ENCODE measurements around the gene ZDHHC14. TPM values are rescaled to one million over a fixed set of nuclear protein-coding genes. Genes with fewer than 3 reads are reported as not detected.

ZDHHC14 gene
- total and polyA plus RNA-seq, 2 of the 8 experiments (the other 6 are each of a cell fraction or from before 2014, with no cell fraction given), result 2.9 to 5.3 TPM

- H4K5ac ChIP-seq (ENCODE audit: insufficient read length, low read depth, low read length), result no peak overlapping the region
- H2BK120ac ChIP-seq (replicated peaks; ENCODE audit: low read depth, low read length), result no peak overlapping the region
- peak overlapping the region; percentile 68; the same call in 1 of the 2 replicates for H2BK12ac ChIP-seq (ENCODE audit: low read depth, low read length)
- no peaks in the 10 kb centered on the region; the same call in 1 of the 2 replicates for H3K23me2 ChIP-seq (ENCODE audit: low read depth, low read length)
- H3K23ac ChIP-seq (ENCODE audit: insufficient read length), result no peak overlapping the region
- H3K36me3 ChIP-seq (ENCODE audit: control insufficient read depth in 2 of 4, insufficient read depth in 4 of 4, low read length in 3 of 4), result no peaks in the 10 kb centered on the region
- H3K27me3 ChIP-seq (replicated peaks in 1 of 4; ENCODE audit: control insufficient read depth in 3 of 4, extremely low read depth in 1 of 4, insufficient read depth in 3 of 4, low read length in 3 of 4), result no peaks in the 10 kb centered on the region
- no peak for FAIRE-seq
- no peaks in the 10 kb centered on the region for H3K79me2 ChIP-seq (ENCODE audit: control insufficient read depth in 1 of 2, insufficient read depth in 2 of 2, low read length in 2 of 2)
- CTCF ChIA-PET (ENCODE audit: partially characterized antibody), result interaction anchor here (1.3 kb wide), 1 partner anchor 324 kb away, joined by 4 read pairs; no protein-coding TSS in a partner anchor
- H2BK5ac ChIP-seq (ENCODE audit: low read depth, low read length), result 0 out of 2 replicates have a peak overlapping the region, but pooled peaks have one; percentile 21
- H3K27ac ChIP-seq (ENCODE audit: low read depth, low read length), result no peak overlapping the region
- H2AFZ ChIP-seq (ENCODE audit: low read length), result no peak overlapping the region
- H2BK15ac ChIP-seq (ENCODE audit: low read length), result no peak overlapping the region
- POLR2A ChIA-PET (ENCODE audit: partially characterized antibody), result interaction anchor here (2.5 kb wide), 1 partner anchor 12 kb away, joined by 9 read pairs; no protein-coding TSS in a partner anchor
- DNase-seq (ENCODE audit: low read depth in 1 of 2, low spot score in 2 of 2), result no peak
- H3K9me3 ChIP-seq (ENCODE audit: insufficient read depth in 2 of 2, low read depth in 1 of 2, low read length in 1 of 2), result no peaks in the 10 kb centered on the region
- no peak overlapping the region for H3K56ac ChIP-seq (replicated peaks; ENCODE audit: insufficient read length, low read depth, low read length)
- H3K4me1 ChIP-seq (replicated peaks in 1 of 4; ENCODE audit: control insufficient read depth in 3 of 4, insufficient read depth in 4 of 4, low read length in 3 of 4), result peaks cover 0 to 10% (median 7%) of the 10 kb centered on the region in 4 experiments; a peak in 5 of 7 replicates
- no peak overlapping the region for H2BK20ac ChIP-seq (ENCODE audit: low read length)
- 81% methylated on average over 15 of the region's 15 CpGs; no CpG with 5 or more reads in 1 of the 2 experiments for WGBS, 2 experiments (ENCODE audit: extremely low coverage in 1 of 2, insufficient coverage in 1 of 2, insufficient read length in 1 of 2, insufficient replicate concordance in 2 of 2, low coverage in 1 of 2, low lambda C conversion rate in 2 of 2, missing lambda C conversion rate in 1 of 2)
- H3K18ac ChIP-seq (ENCODE audit: extremely low read depth, low read length), result no peak overlapping the region
- no peaks in the 10 kb centered on the region for H3K79me1 ChIP-seq (ENCODE audit: low read depth, low read length)
- no peak overlapping the region for H2AK5ac ChIP-seq (ENCODE audit: low read depth, low read length)
- H3K4ac ChIP-seq (replicated peaks; ENCODE audit: insufficient read length, low read depth, low read length), result peak overlapping the region; percentile 5
- no peak overlapping the region for H3K14ac ChIP-seq (ENCODE audit: insufficient read length)
- no peak overlapping the region; the same call in 1 of the 2 replicates for H4K8ac ChIP-seq (ENCODE audit: extremely low read depth, insufficient read depth, low read length)
- H3K4me3 ChIP-seq (ENCODE audit: extremely low read depth in 1 of 4, insufficient read depth in 2 of 4, low read depth in 3 of 4, low read length in 4 of 4), result no peak overlapping the region
- H4K91ac ChIP-seq (replicated peaks; ENCODE audit: insufficient read length, low read length), result no peak overlapping the region
- H3K9ac ChIP-seq (replicated peaks in 1 of 4; ENCODE audit: extremely low read depth in 1 of 4, low read depth in 3 of 4, low read length in 3 of 4), result no peak overlapping the region
- no peaks in the 10 kb centered on the region for H4K20me1 ChIP-seq (replicated peaks in 1 of 2; ENCODE audit: control insufficient read depth in 1 of 2, insufficient read depth in 2 of 2, low read length in 2 of 2)
- no peak overlapping the region for H3K4me2 ChIP-seq (ENCODE audit: insufficient read depth in 1 of 2, low read depth in 2 of 2, low read length in 2 of 2)
- TF ChIP-seq SRF (IDR thresholded peaks at IDR 0.05; ENCODE audit: low read depth, low read length) (no peak), JUND (IDR thresholded peaks at IDR 0.05; ENCODE audit: low read length) (no peak), EGR1 (IDR thresholded peaks at IDR 0.05; ENCODE audit: borderline replicate concordance, low read depth, low read length) (no peak), CTBP2 (IDR thresholded peaks at IDR 0.05; ENCODE audit: borderline replicate concordance, insufficient read depth, insufficient read length, low read length) (no peak), YY1 (IDR thresholded peaks at IDR 0.05; ENCODE audit: low read depth, low read length) (no peak), SP2 (IDR thresholded peaks at IDR 0.05; ENCODE audit: low read length) (no peak), TAF1 (IDR thresholded peaks at IDR 0.05; ENCODE audit: low read depth, low read length) (no peak), ZNF274 (IDR thresholded peaks at IDR 0.05; ENCODE audit: borderline replicate concordance, extremely low read depth, low read length) (no peak), BCL11A (IDR thresholded peaks at IDR 0.05; ENCODE audit: low read depth in 2 of 2, low read length in 2 of 2) (no peak), CBX8 (IDR thresholded peaks at IDR 0.05; ENCODE audit: borderline replicate concordance, low read depth, low read length) (no peak), FOSL1 (IDR thresholded peaks at IDR 0.05; ENCODE audit: insufficient read depth, low read depth, low read length) (no peak), KDM5A (IDR thresholded peaks at IDR 0.05; ENCODE audit: low read length) (no peak), SP4 (IDR thresholded peaks at IDR 0.05; ENCODE audit: low read length) (no peak)
These were observed 136.8 kb downstream of the ZDHHC14 start for GRCh38 chr6:157517601-157518359.
